C4-2B (cell line): Measurements from ENCODE around the gene GAR1.
A peak's percentile ranks its signal among the peaks of the same experiment; 100 is the strongest.

ENCODE experiments used
- H3K27ac ChIP-seq: fragments of 450-650 bp; 2 replicates; pipeline ENCODE4 v1.5.1; 2017
- CTCF ChIP-seq: fragments of 450-650 bp; conservative IDR thresholded peaks from 2 replicates; pipeline ENCODE4 v1.5.1; 2017; ENCODE audit warnings: mild to moderate bottlenecking
- ZFX ChIP-seq: fragments of 450-650 bp; IDR thresholded peaks from 2 replicates; pipeline ENCODE4 v1.6.1; 2017

Gene GAR1

GRCh38 chr4:109818268-109818667, 2.7 kb downstream of the GAR1 start:
- H3K27ac ChIP-seq: no peak overlapping the region
- TF ChIP-seq ZFX (no peak), CTCF (no peak)

GRCh38 chr4:109820563-109820962, 5.0 kb downstream of the GAR1 start:
- TF ChIP-seq ZFX (no peak), CTCF (no peak)
- H3K27ac ChIP-seq: no peak overlapping the region

- TF ChIP-seq CTCF: no peak
- no peak overlapping the region for H3K27ac ChIP-seq
Observed at GRCh38 chr4:109821185-109821584, 5.6 kb downstream of the GAR1 start.

- no peak overlapping the region for H3K27ac ChIP-seq
- TF ChIP-seq ZFX: no peak
- TF ChIP-seq CTCF: peak; percentile 73
Observed at GRCh38 chr4:109826719-109827118, 11.2 kb downstream of the GAR1 start.

- no peak within 1 kb of the TSS for H3K27ac ChIP-seq
- TF ChIP-seq CTCF (no peak), ZFX (no peak)
Observed at GRCh38 chr4:109827672-109828071, 12.1 kb downstream of the GAR1 start, which contains the start of gene RRH. Gene RRH, plus strand, starts transcription at chr4:109827972. Its CDS starts 56 bp downstream, at chr4:109828028.

GRCh38 chr4:109833756-109834155, 18.2 kb downstream of the GAR1 start:
- TF ChIP-seq ZFX (no peak), CTCF (no peak)
- no peak overlapping the region for H3K27ac ChIP-seq

GRCh38 chr4:109836985-109837384, 21.4 kb downstream of the GAR1 start:
- no peak overlapping the region for H3K27ac ChIP-seq
- no peak for TF ChIP-seq CTCF
- TF ChIP-seq ZFX: no peak
